Smooth muscle cell (in vitro differentiated cells): ENCODE measurements around the gene MLC1. TPM values are rescaled to one million over a fixed set of nuclear protein-coding genes. Genes with fewer than 3 reads are reported as not detected.

Experiments used
- DNase-seq: peaks from one replicate; lab custom pipeline; 2025; ENCODE audit not compliant: unreplicated experiment; lab: John Stamatoyannopoulos, UW
- H2AFZ ChIP-seq: fragments of 200-600 bp; sonication (generic); 2 replicates; pipeline ENCODE4 v1.6.0; 2016; ENCODE audit warnings: antibody characterized with exemption, low read depth, mild to moderate bottlenecking
- H3F3A ChIP-seq: fragments of 200-600 bp; sonication (generic); 2 replicates; pipeline ENCODE4 v1.6.0; 2017; ENCODE audit warnings: antibody characterized with exemption, low read depth
- H3K27ac ChIP-seq: fragments of 200-600 bp; sonication (generic); 2 replicates; pipeline ENCODE4 v1.5.1; 2016; ENCODE audit warnings: low read depth, mild to moderate bottlenecking
- H3K27me3 ChIP-seq: fragments of 200-600 bp; sonication (generic); 2 replicates; pipeline ENCODE4 v1.6.1; 2016; ENCODE audit warnings: low read depth, mild to moderate bottlenecking
- H3K36me3 ChIP-seq: fragments of 200-600 bp; sonication (generic); 2 replicates; pipeline ENCODE4 v1.5.1; 2016; ENCODE audit warnings: low read depth
- H3K4me1 ChIP-seq: fragments of 200-600 bp; sonication (generic); 2 replicates; pipeline ENCODE4 v1.5.1; 2016; ENCODE audit warnings: low read depth
- H3K4me2 ChIP-seq: fragments of 200-600 bp; sonication (generic); 2 replicates; pipeline ENCODE4 v1.6.0; 2016; ENCODE audit warnings: mild to moderate bottlenecking
- H3K4me3 ChIP-seq: fragments of 200-600 bp; sonication (generic); 2 replicates; pipeline ENCODE4 v1.5.1; 2016; ENCODE audit warnings: mild to moderate bottlenecking
- H3K79me2 ChIP-seq: fragments of 200-600 bp; sonication (generic); 2 replicates; pipeline ENCODE4 v1.6.0; 2016; ENCODE audit warnings: low read depth, mild to moderate bottlenecking
- H3K9ac ChIP-seq: fragments of 200-600 bp; sonication (generic); 2 replicates; pipeline ENCODE4 v1.6.0; 2016; ENCODE audit warnings: low read depth
- H3K9me3 ChIP-seq: fragments of 200-600 bp; sonication (generic); replicated peaks from 2 replicates; pipeline ENCODE4 v1.5.1; 2016; ENCODE audit warnings: low read depth
- H4K20me1 ChIP-seq: fragments of 200-600 bp; sonication (generic); 2 replicates; pipeline ENCODE4 v1.6.0; 2016; ENCODE audit warnings: low read depth
- WGBS: methylation state at CpG from one replicate; pipeline ENCODE4 v1.1.7; 2016; ENCODE audit warnings: low lambda C conversion rate; 5-methylcytosine and 5-hydroxymethylcytosine counted together
- polyA plus RNA-seq: library from polyadenylated mRNA; unstranded; fragments of >200 nt; fragmentation: Nextera tagmentation; extraction: Ambion mirVana; gene quantifications from 2 replicates; pipeline ENCODE4 v1.2.1, GENCODE V29; 2016
- total RNA-seq: library from RNA; depleted of rRNA; stranded (reverse); fragments of >200 nt; gene quantifications from 2 replicates; pipeline ENCODE4 v1.2.3, GENCODE V29; 2014
- TF ChIP-seq, protein P1 (sequence below): fragments of 200-600 bp; sonication (generic); IDR thresholded peaks from 2 replicates; pipeline ENCODE4 v1.5.1; 2017; ENCODE audit warnings: borderline replicate concordance, mild to moderate bottlenecking, antibody characterized with exemption; ENCODE audit not compliant: insufficient read depth, poor library complexity, severe bottlenecking

The MLC1 gene
- total and polyA plus RNA-seq, 2 experiments from 2014 or later, result 4.2 to 6.3 TPM

DNA sequence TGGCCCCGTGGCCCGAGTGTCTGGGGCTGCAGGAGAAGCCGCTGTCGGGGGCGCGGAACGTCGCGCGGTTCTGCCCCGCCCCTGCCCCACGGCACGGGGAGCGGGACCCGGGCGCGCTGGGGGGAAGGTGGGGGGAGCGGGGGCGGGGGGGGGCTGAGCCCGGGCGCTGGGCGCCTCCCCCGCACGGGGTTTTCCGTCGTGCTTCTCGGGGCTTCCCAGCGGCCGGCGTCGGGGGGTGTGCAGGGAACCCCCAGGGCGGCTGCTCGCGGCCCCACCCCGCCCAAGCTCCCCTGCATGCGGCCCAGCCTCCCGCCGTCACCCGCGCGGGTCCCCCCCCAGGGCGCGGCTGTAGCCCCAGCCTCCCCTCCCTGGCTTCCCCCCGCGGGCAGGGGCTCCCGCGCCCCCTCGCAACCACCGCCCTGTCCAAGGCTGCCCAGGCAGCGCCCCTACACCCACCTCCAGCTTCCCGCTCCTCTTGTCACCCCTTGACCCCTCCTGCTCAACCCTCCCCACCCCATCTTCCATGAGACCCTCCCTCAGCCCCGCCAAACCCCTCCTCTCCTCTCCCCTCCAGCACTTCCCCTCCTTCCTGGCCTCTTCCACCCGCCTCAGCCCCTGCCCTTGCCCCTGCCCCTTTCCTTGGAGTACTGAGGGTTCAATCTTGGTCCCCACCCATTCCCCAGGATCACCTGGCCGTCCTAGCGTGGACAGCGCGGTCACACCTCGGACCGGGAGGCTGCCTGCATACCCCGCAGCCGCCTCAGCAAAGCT, 74.4 kb downstream of the MLC1 start:
- H3K4me3 ChIP-seq, result no peak overlapping the region
- H2AFZ ChIP-seq, result no peak overlapping the region
- WGBS, result 36% methylated on average over 14 of the region's 61 CpGs
- no peaks in the 10 kb centered on the region for H4K20me1 ChIP-seq
- no peaks in the 10 kb centered on the region for H3F3A ChIP-seq
- H3K27ac ChIP-seq, result no peak overlapping the region
- H3K36me3 ChIP-seq, result no peaks in the 10 kb centered on the region
- H3K4me2 ChIP-seq, result no peak overlapping the region
- H3K9me3 ChIP-seq, result no peaks in the 10 kb centered on the region
- no peaks in the 10 kb centered on the region for H3K79me2 ChIP-seq
- TF ChIP-seq, protein P1, sequence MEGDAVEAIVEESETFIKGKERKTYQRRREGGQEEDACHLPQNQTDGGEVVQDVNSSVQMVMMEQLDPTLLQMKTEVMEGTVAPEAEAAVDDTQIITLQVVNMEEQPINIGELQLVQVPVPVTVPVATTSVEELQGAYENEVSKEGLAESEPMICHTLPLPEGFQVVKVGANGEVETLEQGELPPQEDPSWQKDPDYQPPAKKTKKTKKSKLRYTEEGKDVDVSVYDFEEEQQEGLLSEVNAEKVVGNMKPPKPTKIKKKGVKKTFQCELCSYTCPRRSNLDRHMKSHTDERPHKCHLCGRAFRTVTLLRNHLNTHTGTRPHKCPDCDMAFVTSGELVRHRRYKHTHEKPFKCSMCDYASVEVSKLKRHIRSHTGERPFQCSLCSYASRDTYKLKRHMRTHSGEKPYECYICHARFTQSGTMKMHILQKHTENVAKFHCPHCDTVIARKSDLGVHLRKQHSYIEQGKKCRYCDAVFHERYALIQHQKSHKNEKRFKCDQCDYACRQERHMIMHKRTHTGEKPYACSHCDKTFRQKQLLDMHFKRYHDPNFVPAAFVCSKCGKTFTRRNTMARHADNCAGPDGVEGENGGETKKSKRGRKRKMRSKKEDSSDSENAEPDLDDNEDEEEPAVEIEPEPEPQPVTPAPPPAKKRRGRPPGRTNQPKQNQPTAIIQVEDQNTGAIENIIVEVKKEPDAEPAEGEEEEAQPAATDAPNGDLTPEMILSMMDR, result no peak
- no peak overlapping the region for H3K9ac ChIP-seq
- peaks cover 53% of the 10 kb centered on the region for H3K27me3 ChIP-seq
- no peak for DNase-seq
- peaks cover 5% of the 10 kb centered on the region for H3K4me1 ChIP-seq

DNA sequence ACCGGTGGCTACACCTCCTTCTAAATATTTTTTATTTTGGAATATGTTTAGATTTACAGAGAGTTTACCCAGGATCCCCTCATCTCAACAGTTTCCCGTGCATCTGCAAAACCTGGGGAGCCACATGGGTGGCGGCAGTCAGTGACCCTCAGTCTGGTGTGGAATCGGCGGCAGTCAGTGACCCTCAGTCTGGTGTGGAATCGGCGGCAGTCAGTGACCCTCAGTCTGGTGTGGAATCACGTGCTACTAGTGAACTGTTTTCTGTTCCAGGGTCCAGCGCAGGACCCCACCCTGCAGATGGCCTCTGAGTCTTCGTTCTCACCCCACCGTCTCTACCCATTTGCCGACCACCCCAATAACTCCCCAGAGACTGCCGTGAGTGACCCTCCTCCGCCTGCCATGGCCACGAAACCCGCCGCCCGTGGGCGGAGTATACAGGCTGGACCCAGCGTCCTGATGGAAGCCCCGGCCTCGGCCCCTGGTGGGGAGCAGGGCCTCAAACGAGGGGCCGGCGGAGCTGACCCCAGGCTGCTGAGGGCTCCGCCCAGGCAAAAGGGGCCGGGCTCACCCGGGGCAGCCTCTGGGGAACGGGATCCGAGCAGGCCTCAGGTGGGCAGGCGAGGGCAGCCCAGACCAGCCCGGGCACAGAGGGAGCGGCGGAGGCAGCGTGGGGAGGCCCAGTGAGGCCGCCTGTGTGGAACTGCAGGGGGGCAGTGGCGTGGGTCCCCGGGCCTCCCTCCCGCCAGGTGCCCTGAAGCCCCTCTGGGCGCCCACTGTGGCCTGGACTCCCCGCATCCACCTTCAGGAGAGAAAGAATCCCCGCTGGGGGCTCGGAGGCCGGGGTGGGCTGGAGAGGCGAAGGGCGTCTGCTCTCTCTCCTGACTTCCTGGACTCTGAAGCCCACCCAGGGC, 75.2 kb downstream of the MLC1 start:
- no peak overlapping the region for H3K9ac ChIP-seq
- no peak overlapping the region for H2AFZ ChIP-seq
- peaks cover 5% of the 10 kb centered on the region for H3K4me1 ChIP-seq
- no peaks in the 10 kb centered on the region for H4K20me1 ChIP-seq
- no peak overlapping the region for H3K4me2 ChIP-seq
- H3K36me3 ChIP-seq, result no peaks in the 10 kb centered on the region
- peaks cover 47% of the 10 kb centered on the region for H3K27me3 ChIP-seq
- no peaks in the 10 kb centered on the region for H3K9me3 ChIP-seq
- TF ChIP-seq, protein P1, result no peak
- DNase-seq, result no peak
- H3F3A ChIP-seq, result no peaks in the 10 kb centered on the region
- H3K27ac ChIP-seq, result no peak overlapping the region
- no peak overlapping the region for H3K4me3 ChIP-seq
- H3K79me2 ChIP-seq, result no peaks in the 10 kb centered on the region
- 84% methylated on average over 37 of the region's 46 CpGs for WGBS

Other genes with a start within 250 kb of the MLC1 start
- 16.6 and 16.8 TPM in 2 replicates for gene ZBED4, start 231.6 kb downstream of the MLC1 start, total RNA-seq
- 12.1 and 13.1 TPM in 2 replicates for gene ZBED4, start 231.6 kb downstream of the MLC1 start, polyA plus RNA-seq
- gene ALG12, start 167.0 kb downstream of the MLC1 start, total RNA-seq, result 12.7 and 13.9 TPM in 2 replicates
- gene ALG12, start 167.0 kb downstream of the MLC1 start, polyA plus RNA-seq, result 42.7 and 45.9 TPM in 2 replicates
- gene CRELD2, start 166.8 kb downstream of the MLC1 start, total RNA-seq, result 47.4 and 52.7 TPM in 2 replicates
- gene CRELD2, start 166.8 kb downstream of the MLC1 start, polyA plus RNA-seq, result 100 and 127 TPM in 2 replicates
- gene PIM3, start 124.7 kb downstream of the MLC1 start, total RNA-seq, result 19.1 and 20.1 TPM in 2 replicates
- 43.3 and 51.9 TPM in 2 replicates for gene PIM3, start 124.7 kb downstream of the MLC1 start, polyA plus RNA-seq
- gene IL17REL, start 72.7 kb downstream of the MLC1 start, total RNA-seq, result 0.04 TPM in 1 of 2 replicates, not detected in the other
- gene IL17REL, start 72.7 kb downstream of the MLC1 start, polyA plus RNA-seq, result not detected in 2 replicates
- gene TTLL8, start 27.1 kb downstream of the MLC1 start, total RNA-seq, result not detected in 2 replicates
- gene TTLL8, start 27.1 kb downstream of the MLC1 start, polyA plus RNA-seq, result 0.10 TPM in 1 of 2 replicates, not detected in the other
- gene MOV10L1, start 4.6 kb upstream of the MLC1 start, total RNA-seq, result 0.85 and 1.2 TPM in 2 replicates
- 0.10 and 1.1 TPM in 2 replicates for gene MOV10L1, start 4.6 kb upstream of the MLC1 start, polyA plus RNA-seq
- gene PANX2, start 85.3 kb upstream of the MLC1 start, total RNA-seq, result 5.1 TPM in 2 replicates
- gene PANX2, start 85.3 kb upstream of the MLC1 start, polyA plus RNA-seq, result 2.5 and 2.9 TPM in 2 replicates
- gene TRABD, start 100.5 kb upstream of the MLC1 start, total RNA-seq, result 14.0 and 17.8 TPM in 2 replicates
- gene TRABD, start 100.5 kb upstream of the MLC1 start, polyA plus RNA-seq, result 56.9 and 58.5 TPM in 2 replicates
- 9.0 and 16.3 TPM in 2 replicates for gene SELENOO, start 115.6 kb upstream of the MLC1 start, total RNA-seq
- 21.3 and 28.4 TPM in 2 replicates for gene SELENOO, start 115.6 kb upstream of the MLC1 start, polyA plus RNA-seq
- 10.0 and 10.6 TPM in 2 replicates for gene TUBGCP6, start 159.6 kb upstream of the MLC1 start, total RNA-seq
- gene TUBGCP6, start 159.6 kb upstream of the MLC1 start, polyA plus RNA-seq, result 22.7 and 26.0 TPM in 2 replicates
- 5.1 and 9.5 TPM in 2 replicates for gene HDAC10, start 165.8 kb upstream of the MLC1 start, total RNA-seq
- 12.8 and 15.7 TPM in 2 replicates for gene HDAC10, start 165.8 kb upstream of the MLC1 start, polyA plus RNA-seq
- gene MAPK12, start 176.3 kb upstream of the MLC1 start, total RNA-seq, result 9.5 and 14.9 TPM in 2 replicates
- gene MAPK12, start 176.3 kb upstream of the MLC1 start, polyA plus RNA-seq, result 26.2 and 27.8 TPM in 2 replicates
- 2.8 and 4.2 TPM in 2 replicates for gene MAPK11, start 185.0 kb upstream of the MLC1 start, total RNA-seq
- 0.65 and 1.4 TPM in 2 replicates for gene MAPK11, start 185.0 kb upstream of the MLC1 start, polyA plus RNA-seq
- 183 and 195 TPM in 2 replicates for gene PLXNB2, start 222.2 kb upstream of the MLC1 start, total RNA-seq
- gene PLXNB2, start 222.2 kb upstream of the MLC1 start, polyA plus RNA-seq, result 210 and 249 TPM in 2 replicates
- 2.4 and 3.1 TPM in 2 replicates for gene DENND6B, start 241.6 kb upstream of the MLC1 start, total RNA-seq
- gene DENND6B, start 241.6 kb upstream of the MLC1 start, polyA plus RNA-seq, result 7.8 and 10.1 TPM in 2 replicates